VCaP (cell line): ENCODE results near the gene PDGFD.
"Not testable (repeated sequence)": the region's sequence is repeated elsewhere in the genome, so short reads cannot be mapped to it uniquely, and the experiment has no call there.

Experiments
- H3K27ac ChIP-seq: fragments of 450-650 bp; 2 replicates; pipeline ENCODE4 v1.5.1; 2017
- TF ChIP-seq, protein P1 (sequence below): fragments of 450-650 bp; conservative IDR thresholded peaks from 2 replicates; pipeline ENCODE4 v1.5.1; 2017; ENCODE audit warnings: mild to moderate bottlenecking, moderate library complexity

PDGFD gene

DNA sequence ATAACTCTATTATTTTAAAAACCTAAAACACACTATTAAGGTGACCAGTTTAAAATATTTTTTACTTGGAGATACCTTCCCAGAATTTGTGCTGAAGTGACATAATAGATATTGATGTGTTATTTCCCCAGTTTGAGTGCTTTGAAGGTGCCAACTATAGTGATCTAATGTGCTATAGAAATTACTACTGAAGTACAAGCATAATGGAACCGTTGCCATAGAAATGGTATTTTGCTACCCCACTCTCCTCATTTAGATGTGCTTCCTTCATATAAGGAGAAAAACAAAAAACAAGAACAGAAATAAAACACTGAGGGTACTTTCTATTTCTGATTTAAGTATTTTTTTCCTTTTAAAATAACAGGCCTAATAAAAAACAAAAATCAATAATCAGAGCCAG, 108.4 kb downstream of the PDGFD start:
- no peak overlapping the region for H3K27ac ChIP-seq
- TF ChIP-seq, protein P1, sequence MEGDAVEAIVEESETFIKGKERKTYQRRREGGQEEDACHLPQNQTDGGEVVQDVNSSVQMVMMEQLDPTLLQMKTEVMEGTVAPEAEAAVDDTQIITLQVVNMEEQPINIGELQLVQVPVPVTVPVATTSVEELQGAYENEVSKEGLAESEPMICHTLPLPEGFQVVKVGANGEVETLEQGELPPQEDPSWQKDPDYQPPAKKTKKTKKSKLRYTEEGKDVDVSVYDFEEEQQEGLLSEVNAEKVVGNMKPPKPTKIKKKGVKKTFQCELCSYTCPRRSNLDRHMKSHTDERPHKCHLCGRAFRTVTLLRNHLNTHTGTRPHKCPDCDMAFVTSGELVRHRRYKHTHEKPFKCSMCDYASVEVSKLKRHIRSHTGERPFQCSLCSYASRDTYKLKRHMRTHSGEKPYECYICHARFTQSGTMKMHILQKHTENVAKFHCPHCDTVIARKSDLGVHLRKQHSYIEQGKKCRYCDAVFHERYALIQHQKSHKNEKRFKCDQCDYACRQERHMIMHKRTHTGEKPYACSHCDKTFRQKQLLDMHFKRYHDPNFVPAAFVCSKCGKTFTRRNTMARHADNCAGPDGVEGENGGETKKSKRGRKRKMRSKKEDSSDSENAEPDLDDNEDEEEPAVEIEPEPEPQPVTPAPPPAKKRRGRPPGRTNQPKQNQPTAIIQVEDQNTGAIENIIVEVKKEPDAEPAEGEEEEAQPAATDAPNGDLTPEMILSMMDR = no peak

GRCh38 chr11:104054911-104055529, 108.9 kb downstream of the PDGFD start:
- TF ChIP-seq, protein P1 = no peak
- no peak overlapping the region for H3K27ac ChIP-seq

DNA sequence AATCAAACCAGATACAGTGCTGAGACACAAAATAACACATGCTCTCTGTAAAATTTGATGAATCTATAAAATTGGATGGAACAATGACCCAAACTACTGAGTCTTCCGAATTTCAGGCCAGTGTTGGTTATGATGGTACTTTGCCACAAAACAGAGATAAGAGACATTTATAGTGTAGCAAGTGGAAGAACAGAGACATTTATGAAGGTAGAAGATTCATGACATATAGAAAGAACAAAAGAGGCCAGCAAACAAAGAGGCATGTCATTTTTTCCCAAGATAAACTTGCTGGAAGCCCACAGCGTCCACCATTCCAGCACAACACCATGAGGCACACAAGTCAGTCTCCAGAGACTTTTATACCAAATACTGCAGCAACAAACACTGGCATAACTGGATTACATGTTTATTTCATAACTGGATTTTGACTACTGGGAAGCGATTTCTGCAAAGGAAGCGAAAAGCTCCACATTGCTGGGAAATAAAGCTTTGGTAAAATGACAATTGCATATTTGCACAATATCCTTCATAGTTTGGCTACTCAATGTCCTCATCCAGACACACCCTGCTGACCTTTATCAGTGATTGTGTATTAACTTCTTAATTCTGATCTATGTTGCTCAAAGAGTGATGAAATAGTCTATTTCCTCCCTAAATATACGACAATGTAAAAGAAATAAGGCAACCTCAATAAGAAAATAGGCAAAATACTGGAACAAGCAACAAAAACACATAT, 110.0 kb downstream of the PDGFD start:
- TF ChIP-seq, protein P1 = no peak
- no peak overlapping the region for H3K27ac ChIP-seq

DNA sequence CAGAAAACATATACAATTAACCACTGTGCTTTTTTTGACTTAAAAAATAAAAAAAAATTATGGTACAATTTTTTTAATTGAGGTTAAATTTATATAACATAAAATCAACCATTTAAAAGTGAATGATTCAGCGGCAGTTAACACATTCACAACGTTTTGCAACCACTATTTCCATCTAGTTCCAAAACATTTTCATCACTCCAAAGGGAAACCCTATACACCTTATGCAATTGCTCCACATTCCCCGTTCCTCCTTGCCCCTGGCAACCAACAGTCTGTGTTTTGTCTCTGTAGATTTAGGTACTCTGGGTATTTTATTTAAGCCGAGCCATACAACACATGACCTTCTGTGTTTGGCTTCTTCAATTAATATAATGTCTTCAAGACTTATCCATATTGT, 112.2 kb downstream of the PDGFD start:
- TF ChIP-seq, protein P1 = no peak
- H3K27ac ChIP-seq = no peak overlapping the region

GRCh38 chr11:104049116-104049515, 114.8 kb downstream of the PDGFD start:
- TF ChIP-seq, protein P1 = no peak
- no peak overlapping the region for H3K27ac ChIP-seq

GRCh38 chr11:104046858-104047257, 117.1 kb downstream of the PDGFD start:
- H3K27ac ChIP-seq = not testable (repeated sequence)

- H3K27ac ChIP-seq = no peak overlapping the region
Measured at GRCh38 chr11:104046331-104046730, 117.6 kb downstream of the PDGFD start.

More at GRCh38 chr11:104046331-104046730, 117.6 kb downstream of the PDGFD start:
- TF ChIP-seq, protein P1 = no peak
